Measurements from ENCODE around the gene MYRIP.
"Not testable (repeated sequence)": the region's sequence is repeated elsewhere in the genome, so short reads cannot be mapped to it uniquely, and the experiment has no call there.

MYRIP gene

GRCh38 chr3:39977058-39977794 lies 167.8 kb downstream of the MYRIP start:
- DNase-seq = no peak

- no peak for DNase-seq
Measured at GRCh38 chr3:39978308-39978707, 168.9 kb downstream of the MYRIP start.

- no peak for DNase-seq
Measured at GRCh38 chr3:39980058-39980457, 170.6 kb downstream of the MYRIP start.

GRCh38 chr3:39980781-39981180 lies 171.4 kb downstream of the MYRIP start:
- no peak for DNase-seq

- DNase-seq = no peak
Measured at GRCh38 chr3:39981547-39982184, 172.3 kb downstream of the MYRIP start.

GRCh38 chr3:39982665-39983357 lies 173.4 kb downstream of the MYRIP start:
- no peak for DNase-seq

GRCh38 chr3:39989746-39990145 lies 180.3 kb downstream of the MYRIP start:
- no peak for DNase-seq

GRCh38 chr3:39990532-39990931 lies 181.1 kb downstream of the MYRIP start:
- DNase-seq = no peak

GRCh38 chr3:40008796-40009195 lies 199.4 kb downstream of the MYRIP start:
- no peak for DNase-seq

GRCh38 chr3:40009991-40010390 lies 200.6 kb downstream of the MYRIP start:
- DNase-seq = no peak

- DNase-seq = no peak
Measured at GRCh38 chr3:40012381-40012780, 203.0 kb downstream of the MYRIP start.

GRCh38 chr3:40016391-40016790 lies 207.0 kb downstream of the MYRIP start:
- DNase-seq = no peak

GRCh38 chr3:40018369-40018768 lies 209.0 kb downstream of the MYRIP start:
- no peak for DNase-seq

- DNase-seq = no peak
Measured at GRCh38 chr3:40019376-40019775, 210.0 kb downstream of the MYRIP start.

- DNase-seq = no peak
Measured at GRCh38 chr3:40020689-40021088, 211.3 kb downstream of the MYRIP start.

- DNase-seq = no peak
Measured at GRCh38 chr3:40021338-40021737, 211.9 kb downstream of the MYRIP start.

- DNase-seq = no peak
Measured at GRCh38 chr3:40022297-40022827, 213.0 kb downstream of the MYRIP start.

GRCh38 chr3:40024526-40024925 lies 215.1 kb downstream of the MYRIP start:
- DNase-seq = no peak

GRCh38 chr3:40025892-40026291 lies 216.5 kb downstream of the MYRIP start:
- not testable (repeated sequence) for DNase-seq

GRCh38 chr3:40035177-40035576 lies 225.8 kb downstream of the MYRIP start:
- DNase-seq = no peak

GRCh38 chr3:40037582-40037981 lies 228.2 kb downstream of the MYRIP start:
- no peak for DNase-seq

GRCh38 chr3:40042752-40043443 lies 233.5 kb downstream of the MYRIP start:
- DNase-seq = no peak

- no peak for DNase-seq
Measured at GRCh38 chr3:40043444-40043755, 234.0 kb downstream of the MYRIP start.

Data from CD4-positive, alpha-beta T cell treated with Interleukin-17A for 4 hours (primary cell).